ENCODE measurements around the gene KIRREL3.

The KIRREL3 gene

DNA sequence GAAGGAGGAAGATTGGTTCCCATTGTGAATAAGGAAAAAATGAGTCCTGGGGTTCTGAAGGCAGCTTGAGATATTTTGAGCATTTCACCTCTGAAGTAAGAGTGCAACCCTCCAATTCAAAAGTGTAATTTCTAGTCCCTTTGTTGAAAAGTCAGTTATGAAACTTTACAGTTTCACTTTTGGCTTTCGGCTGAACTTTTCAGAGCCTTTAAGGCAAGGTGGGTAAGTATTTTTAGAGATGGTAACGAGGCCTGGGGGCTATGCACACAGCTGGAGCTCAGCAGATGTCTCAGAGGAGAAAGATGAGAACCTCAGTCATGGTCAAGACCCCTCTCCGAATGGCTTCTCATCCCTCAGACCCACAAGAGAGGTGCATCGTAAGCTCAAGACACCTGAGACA is 267.6 kb downstream of the KIRREL3 start:
- no peak for DNase-seq

DNA sequence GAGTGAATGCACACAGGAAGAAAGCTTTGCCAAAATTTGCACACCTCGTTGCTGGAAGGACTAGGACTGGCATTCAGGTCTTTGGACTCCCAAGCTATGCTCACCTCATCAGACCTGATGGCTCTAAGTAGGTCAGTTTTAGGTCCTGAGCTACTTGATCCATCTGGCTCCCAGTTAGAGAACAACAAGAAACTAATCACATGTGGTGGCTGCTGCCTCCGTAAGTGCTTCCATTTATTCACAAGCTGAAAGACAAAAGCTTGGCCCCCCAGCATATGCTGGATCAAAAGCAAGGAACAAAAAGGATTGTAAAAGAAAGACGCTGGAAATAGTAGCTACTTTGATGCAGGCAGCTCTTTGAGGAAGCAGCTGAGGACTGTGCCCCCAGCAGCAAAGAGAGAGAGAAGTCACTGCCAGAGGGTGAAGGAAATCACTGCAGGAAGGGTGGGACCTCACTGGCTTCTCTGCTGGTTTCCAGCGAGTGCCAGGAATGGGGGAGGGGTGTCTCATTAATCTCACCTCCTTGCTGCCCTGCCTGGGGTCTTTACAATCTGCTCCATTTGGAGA is 268.9 kb downstream of the KIRREL3 start:
- no peak for DNase-seq

DNA sequence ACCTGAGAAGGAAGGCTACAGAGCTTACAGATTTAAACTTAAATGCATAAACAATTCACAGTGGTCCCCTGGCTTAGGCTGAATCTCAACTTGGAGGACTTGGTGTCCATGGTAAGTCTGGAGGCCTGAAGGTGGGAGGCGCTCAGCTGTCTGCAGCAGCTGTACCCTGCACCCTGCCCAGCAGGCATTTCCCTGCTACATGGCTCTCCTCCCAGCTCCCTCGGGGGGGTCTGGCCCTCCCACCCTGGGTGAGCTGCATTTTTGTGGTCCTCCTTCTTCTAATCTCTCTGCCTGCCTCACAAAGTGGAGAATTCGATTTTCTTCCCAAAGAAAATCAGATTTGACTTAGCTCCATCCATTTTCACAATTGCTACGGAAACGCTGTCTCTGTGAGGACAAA is 273.2 kb downstream of the KIRREL3 start:
- DNase-seq = no peak

DNA sequence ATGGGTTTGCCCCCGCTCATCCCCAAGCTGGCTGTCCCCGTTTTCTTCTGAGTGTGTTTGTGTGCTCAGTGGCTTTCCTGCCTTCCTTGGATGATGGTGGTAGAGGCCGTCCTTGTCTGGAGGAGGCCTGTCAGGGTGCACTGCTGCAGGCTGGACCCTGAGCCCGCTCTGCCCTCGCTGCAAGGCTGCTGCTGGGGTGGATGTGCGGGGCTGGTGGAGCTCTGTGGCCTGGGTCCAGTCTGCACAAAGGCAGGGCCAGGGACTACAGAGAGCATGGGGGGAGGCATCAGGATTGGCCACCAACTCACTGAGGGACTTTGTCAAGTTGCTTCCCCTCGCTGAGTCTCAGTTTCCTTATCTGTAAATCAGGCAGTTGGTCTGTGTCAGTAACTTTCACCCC is 275.0 kb downstream of the KIRREL3 start:
- no peak for DNase-seq

DNA sequence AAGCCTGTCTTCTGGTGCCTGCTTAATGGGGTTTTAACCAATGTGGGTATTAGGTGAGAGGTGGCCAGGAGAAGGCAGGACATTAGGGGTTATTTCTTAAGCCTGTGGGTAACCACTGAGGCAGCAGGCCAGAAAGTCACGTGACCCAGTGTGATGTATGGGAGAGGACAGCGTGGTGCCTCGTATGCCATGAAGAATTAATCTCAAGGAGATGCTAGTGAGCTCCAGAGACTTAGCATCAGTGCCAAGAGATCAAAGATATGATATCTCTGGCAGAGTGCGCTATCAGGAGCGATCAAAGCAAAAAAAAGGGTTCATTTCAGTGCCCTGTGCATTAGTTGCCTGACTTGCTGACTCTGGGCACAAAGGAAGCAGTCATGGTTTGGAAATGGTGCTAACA is 275.5 kb downstream of the KIRREL3 start:
- no peak for DNase-seq

DNA sequence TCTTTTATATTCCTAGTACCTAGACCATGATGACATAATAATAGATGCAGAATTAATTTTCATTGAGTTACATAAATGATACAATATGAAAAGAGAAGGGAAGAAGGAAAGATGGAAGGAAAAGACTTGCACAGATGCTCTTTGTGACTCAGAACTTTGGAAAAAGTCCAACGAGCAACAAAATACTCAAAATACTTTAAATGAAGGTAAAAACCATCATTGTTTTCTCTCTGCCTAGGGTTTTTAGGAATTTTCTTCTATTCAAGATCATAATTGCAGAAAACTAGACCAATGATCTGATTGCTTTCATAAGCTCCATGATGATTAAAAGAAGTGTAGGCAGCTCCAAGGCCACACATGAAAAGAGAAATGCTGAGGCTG is 276.9 kb downstream of the KIRREL3 start:
- DNase-seq = no peak

DNA sequence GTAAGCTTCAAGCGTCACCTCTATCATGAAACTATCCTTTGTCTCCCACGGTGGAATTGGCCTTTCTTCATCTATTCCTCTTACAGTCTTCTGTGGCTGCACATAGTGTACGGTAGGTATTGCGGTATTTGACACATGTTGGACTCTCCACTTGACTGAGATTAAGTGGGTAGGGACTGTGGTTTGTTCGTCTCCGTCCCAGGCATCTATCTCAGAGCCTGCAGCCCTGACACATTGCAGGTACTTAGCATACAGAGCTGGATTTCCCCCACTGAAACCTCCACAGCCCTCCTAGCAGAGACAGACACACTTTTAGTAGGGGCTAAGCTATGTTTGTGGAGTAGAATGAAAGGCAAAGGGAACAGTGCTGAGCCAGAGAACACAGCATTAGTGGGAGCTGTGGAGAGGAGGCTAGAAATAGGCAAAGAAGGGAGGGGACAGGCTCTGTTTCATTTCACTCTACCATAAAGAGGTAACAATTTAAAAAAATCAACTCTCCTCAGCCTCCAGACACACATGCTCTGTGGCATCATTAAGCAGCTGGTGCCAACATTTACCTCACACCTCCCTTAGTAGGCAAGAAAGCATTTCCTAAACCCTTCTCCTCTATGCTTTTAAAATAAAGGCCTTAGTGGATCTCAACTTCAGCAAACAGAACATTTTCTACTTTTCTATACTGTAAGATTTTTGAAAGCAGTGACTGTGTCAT is 277.5 kb downstream of the KIRREL3 start:
- no peak for DNase-seq

DNA sequence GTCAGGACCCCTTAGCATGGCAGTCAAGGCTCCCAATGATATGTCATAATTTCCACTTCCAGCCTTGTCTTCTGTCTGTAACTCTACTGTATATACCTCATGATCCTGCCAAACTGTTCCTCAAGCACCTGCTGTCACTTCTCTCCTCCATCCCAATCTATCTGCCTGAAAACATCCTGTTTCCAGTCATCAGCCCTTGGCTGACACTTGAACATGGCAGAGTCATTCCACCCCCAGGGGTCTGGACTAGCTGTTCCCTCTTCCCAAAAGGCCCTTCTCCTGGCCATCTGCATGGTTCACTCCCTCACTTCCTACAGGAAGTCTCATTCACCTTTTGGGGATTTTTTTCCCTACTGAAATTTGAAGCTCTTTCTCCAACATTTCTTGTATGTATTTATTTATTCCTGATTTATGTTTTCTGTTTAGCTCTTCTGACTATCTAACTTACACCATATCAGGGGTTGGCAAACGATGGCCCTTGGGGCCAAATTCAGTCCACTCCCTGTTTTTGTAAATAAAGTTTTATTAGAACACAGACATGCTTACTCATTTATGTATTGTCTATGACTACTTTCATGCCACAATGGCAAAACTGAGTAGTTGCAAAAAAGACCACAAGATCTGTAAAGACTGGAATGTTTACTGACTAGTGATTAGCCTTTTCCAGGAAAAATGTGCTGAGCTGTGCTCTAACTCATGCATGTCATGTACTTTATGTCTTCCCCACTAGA is 278.4 kb downstream of the KIRREL3 start:
- DNase-seq = no peak

DNA sequence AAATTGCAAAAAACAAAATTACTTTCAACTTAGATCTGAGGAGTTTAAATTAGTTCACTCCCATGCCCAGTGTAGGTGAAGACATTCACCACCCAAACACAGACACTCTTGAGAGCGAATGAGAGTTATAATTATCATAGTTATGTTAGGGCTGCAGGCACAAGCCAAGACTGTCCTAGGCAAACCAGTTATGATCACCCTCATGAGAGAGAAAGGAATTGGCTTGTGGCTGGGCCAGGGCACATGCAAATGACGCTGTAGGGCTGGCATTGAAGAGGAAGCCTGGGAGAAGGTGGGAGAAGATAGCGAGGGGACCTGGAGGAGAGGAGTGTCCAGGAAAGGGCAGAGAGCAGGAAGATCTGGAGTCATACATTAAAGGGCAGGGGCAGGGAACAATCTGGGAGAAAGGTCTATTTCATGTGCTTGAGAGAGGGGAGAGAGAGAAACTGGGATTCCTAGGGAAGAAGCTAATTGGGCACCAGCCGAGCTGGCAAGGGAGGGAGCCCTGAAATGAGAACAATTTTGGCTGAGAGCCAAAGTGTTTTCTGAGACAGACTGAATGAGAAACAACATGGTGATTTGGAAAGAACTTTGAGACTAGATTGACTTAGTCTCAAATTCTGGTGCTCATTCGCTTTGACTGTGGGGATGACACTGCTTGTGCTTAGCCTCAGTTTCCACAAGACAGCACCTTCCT is 279.9 kb downstream of the KIRREL3 start:
- DNase-seq = no peak

DNA sequence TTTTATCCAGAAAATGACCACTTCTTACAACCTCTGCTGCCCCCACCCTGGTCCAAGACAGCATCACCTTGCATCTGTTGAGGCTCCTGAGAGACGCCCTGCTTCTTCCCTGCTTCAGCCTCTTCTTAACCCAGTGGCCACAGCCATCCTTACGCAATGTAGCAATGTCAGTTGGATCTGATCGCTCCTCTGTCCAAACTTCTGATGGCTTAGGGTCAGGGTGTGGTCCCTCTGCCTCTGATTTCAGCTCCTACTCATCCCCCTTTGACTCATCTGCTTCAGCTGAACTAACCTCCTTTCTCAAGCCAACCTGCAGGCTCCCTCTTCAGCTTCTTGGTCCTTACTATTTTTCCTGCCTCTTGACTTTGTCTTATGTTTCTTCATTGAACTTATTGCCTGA is 280.8 kb downstream of the KIRREL3 start:
- no peak for DNase-seq

DNA sequence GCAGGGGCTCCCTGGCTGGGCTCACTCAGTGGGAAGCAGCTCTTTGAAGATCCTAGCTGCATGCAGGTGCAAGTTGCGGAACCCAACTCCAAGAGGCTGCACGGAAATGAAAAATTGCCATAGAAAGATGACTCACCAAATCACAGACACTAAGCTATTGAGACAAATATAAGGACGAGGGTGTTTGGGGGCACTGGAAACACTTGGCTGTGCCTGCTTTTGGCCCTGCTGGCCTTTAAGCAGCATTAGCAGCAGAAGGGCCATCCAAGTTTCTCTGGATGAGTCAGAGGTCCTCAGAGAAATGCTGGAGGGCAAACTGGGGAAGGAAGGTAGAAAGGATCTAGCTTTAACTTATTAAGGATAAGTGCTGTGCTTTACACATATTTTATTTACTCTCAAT is 282.3 kb downstream of the KIRREL3 start:
- DNase-seq = no peak

DNA sequence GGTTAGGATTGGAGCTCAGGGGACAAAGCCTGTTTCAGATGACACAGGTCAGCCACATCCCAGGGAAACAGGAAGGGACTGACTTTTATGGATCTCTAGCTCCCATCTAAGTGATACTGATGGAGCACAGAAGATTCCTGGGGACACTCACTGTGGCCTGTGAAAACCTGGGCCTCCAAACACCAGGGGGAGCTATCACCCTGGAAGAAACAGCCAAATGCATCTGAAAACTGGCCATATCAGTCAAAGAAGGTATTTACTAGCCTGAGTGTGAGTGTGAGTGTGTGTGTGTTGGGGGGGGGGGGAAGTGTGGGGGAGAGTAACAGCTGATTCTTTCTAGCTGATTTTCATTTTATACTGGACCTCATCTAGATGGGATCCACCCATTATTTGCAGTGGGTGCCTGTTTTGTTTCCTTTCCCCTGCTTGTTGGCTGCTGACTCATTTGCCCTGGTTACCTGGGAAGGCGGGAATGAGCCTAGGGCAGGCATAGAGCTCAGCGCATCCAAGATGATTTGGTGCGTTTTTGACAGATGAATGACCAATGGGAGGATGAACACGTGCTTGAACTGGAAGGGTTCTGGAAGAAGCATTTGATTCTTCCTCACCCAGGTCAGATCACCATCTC is 284.0 kb downstream of the KIRREL3 start:
- peak; percentile 64 for DNase-seq

DNA sequence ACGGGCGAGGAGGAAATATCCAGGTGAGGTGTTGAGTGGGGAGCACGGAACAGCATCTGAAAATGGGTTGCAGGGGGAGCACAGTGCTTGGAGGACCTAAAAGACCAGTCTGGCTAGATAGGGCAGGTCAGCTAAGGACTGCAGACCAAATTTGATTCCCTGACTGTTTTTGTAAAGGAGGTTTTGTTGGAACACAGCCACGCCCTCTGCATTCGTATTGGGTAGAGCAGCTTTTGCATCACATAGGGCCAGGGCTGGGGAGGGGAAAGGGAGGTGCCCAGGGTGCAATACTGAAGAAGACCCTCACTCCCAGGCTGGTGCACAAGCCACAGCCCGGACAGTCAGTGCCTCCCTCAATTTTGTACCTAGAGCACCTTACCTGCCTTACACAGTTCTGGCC is 286.8 kb downstream of the KIRREL3 start:
- no peak for DNase-seq

DNA sequence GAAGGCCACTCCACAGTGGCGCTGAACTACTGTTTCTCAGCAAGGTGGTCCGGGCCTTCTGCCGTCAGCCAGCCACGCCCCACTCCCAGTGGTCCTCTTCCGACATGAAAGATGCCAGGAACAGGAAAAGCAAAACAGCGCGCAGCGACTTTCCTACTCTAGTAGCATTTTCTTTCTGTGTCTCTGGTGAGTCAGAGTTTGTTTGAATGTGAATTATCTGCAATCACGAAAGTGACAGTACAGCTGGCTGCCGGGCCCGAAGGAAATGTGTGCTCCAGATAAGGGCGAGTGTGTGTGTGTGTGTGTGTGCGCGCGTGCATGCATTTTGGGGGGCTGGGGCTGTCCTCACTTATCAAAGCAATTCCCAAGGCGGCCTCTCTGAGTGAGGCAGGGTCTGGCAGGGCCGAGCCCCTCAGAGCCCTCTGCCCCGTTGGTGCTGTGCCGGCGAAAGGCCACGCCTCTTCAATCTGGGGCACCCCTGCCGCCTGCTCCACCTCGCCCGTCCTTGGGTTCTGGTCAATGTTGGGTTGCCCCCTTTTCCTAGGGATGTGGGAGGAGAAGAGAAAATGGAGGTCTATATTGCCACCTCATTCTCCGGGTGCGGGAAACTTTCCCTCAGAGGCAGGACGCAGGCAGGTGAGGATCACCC is 288.5 kb downstream of the KIRREL3 start:
- DNase-seq = no peak

DNA sequence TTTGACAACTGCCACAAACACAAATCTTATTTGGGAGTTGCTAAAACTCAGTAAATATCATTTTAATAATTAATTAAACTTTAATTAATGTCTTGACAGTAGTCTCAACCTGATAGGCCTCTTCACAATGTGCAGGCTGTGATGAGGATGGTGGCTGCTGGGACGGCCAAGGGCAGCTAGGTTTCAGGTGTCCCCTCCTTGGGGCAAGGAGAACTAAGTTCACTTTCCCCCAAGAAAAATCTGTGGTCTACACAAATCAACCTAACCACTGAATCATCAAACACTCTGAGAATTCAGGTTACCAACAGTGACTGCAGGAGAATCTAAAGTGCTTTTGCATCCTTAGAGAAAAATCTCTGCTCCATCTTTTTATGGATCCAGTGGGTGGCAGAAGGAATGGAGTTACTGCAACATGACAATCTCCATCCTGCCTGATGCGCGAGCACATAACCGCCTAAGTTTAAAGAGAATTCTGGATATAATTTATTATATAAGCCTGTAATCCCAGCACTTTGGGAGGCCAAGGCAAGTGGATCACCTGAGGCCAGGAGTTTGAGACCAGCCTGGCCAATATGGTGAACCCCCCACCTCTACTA is 289.7 kb downstream of the KIRREL3 start:
- DNase-seq = no peak

DNA sequence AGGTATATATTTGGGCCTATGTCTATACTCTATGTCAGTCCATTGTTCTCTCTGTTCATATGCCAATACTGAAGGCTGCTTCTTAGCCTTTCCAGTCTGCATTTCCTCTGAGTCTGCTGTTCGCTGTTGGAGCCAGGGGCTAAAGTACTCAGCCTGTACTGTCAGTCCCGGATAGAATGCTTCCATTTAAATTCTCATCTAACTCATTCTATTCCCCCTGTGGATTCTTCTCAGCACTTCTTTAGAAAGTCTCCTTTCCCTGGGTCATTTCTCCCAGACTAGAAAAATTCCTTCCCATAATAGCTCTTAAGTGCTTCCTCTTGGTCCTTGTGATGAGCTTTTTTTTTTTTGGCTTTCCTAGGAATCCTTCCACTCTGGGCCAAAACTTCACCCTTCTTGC is 293.1 kb downstream of the KIRREL3 start:
- DNase-seq = no peak

DNA sequence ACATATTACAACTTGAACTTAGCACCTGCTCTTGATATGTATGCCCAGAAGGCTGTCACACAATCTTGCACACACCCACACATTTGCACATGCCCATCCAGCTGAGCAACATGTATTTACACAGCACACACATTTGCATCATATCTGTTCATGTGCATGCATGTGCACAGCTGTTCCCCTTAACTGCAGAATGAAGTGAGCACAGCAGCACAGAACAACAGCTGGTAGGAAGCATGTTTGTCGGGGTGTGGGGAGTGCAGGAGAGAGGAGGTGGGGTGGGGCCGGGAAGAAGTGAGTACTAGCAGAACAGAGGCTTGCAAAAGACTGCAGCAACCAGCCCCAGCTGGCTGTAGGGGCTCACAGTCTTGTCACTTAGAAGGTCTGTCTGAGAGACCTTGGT is 296.5 kb downstream of the KIRREL3 start:
- no peak for DNase-seq

DNA sequence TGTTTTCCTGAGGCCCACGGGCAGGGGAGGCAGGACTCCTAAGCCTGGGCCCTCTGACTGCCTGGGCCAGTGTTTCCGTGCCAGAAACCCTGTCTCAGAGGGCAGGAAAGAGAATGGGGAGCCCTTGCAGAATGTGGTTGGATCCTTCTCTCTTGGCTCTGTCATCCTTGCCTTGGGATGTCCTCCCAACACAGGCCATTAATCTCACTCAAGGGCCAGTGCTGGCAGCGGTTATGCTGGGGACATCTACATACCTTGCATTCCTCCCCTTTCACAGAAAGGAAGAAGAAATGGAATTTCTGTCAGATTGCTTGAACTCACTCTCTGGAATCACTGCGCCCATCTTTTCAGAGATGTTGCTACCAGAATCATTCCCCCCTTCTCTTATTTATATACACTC is 296.9 kb downstream of the KIRREL3 start:
- no peak for DNase-seq

DNA sequence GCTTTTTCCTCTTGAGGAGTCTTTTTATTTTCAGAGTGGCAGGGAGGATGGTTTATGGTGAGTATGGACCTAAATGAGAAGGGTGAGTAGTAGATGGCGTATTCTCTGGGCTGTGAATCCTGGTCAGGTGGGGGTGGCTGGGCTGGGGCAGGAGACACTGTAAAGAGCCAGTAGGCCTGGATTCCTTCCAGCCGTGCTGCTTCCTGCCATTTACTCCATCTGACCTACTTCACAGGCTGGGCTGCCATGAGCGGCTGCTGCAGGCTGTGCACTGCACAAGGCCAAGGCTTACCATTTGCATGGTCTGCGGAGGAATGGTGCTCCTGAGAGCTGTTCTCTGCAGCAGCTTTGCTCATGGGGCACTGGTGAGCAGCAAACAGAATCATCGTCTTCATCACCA is 297.6 kb downstream of the KIRREL3 start:
- no peak for DNase-seq

DNA sequence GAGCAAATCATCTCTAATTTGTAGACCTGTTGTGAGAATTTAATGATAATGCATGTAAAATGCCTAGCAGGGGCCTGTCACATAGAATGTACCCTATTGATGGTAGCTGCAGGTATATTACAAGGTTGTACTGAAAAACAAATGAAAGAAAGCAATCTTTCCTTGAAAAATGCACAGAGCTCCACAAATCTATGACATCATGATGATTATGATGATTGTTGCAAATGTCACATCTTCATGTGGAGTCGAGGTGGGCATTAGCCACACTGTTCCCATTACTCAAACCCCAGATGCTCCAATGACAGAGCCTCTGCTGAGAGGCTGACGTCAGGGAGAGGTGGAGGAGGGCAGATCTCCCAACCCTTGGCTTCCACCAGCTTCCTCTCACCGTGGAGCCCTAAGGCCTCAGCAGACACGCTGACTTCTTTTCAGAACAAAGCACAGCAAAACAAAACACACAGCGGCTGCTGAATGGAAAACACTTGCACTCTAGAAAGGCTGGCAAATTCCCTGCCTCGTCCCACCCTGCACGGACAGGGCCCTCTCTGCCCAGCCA is 298.3 kb downstream of the KIRREL3 start:
- DNase-seq = no peak

DNA sequence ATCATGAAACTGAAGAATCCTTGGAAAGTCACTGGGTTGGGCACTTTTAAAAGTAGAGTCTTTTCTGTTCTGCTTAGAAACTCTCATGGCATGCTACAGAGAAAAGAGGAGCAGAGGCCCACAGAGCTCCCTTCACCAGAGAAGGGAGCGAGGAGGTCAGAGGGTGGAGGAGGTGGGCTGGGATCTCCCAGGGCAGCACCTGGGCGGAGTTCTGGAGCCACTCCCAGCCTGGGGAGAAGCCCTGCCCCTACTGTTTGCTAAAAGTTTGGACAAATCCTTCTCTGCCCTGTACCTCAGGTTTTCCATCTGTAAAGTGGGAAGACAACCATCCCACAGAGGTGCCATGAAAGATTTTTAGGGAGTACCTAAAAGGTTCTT is 299.1 kb downstream of the KIRREL3 start:
- DNase-seq = no peak

Data from stimulated activated CD8-positive, alpha-beta memory T cell treated with anti-CD3 and anti-CD28 coated beads, Interleukin-4, amount 100 ng/mL, for 48 hours (primary cell).